GM18502 (cell line): ENCODE data around the gene ARHGAP11A.
"Not testable (repeated sequence)": the region's sequence is repeated elsewhere in the genome, so short reads cannot be mapped to it uniquely, and the experiment has no call there.

Experiments
- ATAC-seq: cut with Tn5 transposase; IDR thresholded peaks from one replicate; pipeline ENCODE4 v1.9.1; 2021; ENCODE audit warnings: mild to moderate bottlenecking; ENCODE audit not compliant: unreplicated experiment, poor library complexity

Gene ARHGAP11A

GRCh38 chr15:32615051-32615870 lies at the start of gene ARHGAP11A:
Gene ARHGAP11A (plus strand): TSS chr15:32615504. CDS start chr15:32616212, 708 bp downstream.
- peak; percentile 70 for ATAC-seq

GRCh38 chr15:32568988-32569387 lies 46.3 kb upstream of the ARHGAP11A start:
- ATAC-seq = not testable (repeated sequence)

GRCh38 chr15:32578482-32578881 lies 36.8 kb upstream of the ARHGAP11A start:
- ATAC-seq = not testable (repeated sequence)

GRCh38 chr15:32585844-32586243 lies 29.5 kb upstream of the ARHGAP11A start:
- not testable (repeated sequence) for ATAC-seq

GRCh38 chr15:32593151-32593550 lies 22.2 kb upstream of the ARHGAP11A start, which contains the start of gene GOLGA8N:
Gene GOLGA8N (plus strand): TSS chr15:32593456.
- not testable (repeated sequence) for ATAC-seq

GRCh38 chr15:32609518-32609917 lies 5.8 kb upstream of the ARHGAP11A start:
- not testable (repeated sequence) for ATAC-seq

GRCh38 chr15:32610719-32611118 lies 4.6 kb upstream of the ARHGAP11A start:
- ATAC-seq = not testable (repeated sequence)

GRCh38 chr15:32614712-32615050 lies 623 bp upstream of the ARHGAP11A start:
- peak; percentile 25 for ATAC-seq

- ATAC-seq = peak; percentile 15
Measured at GRCh38 chr15:32615871-32616426, 645 bp downstream of the ARHGAP11A start.

GRCh38 chr15:32636410-32636809 lies 21.1 kb downstream of the ARHGAP11A start:
- ATAC-seq = no peak

- ATAC-seq = peak; percentile 57
Measured at GRCh38 chr15:32636908-32637567, 21.7 kb downstream of the ARHGAP11A start.

- ATAC-seq = no peak
Measured at GRCh38 chr15:32637704-32638103, 22.4 kb downstream of the ARHGAP11A start.

- no peak for ATAC-seq
Measured at GRCh38 chr15:32641517-32642059, 26.3 kb downstream of the ARHGAP11A start, which contains the start of gene SCG5. Gene SCG5 (plus strand): TSS chr15:32641710. CDS start chr15:32643593, 1,883 bp downstream.

- ATAC-seq = no peak
Measured at GRCh38 chr15:32642667-32643435, 27.5 kb downstream of the ARHGAP11A start.

- no peak for ATAC-seq
Measured at GRCh38 chr15:32643907-32644445, 28.7 kb downstream of the ARHGAP11A start.

- no peak for ATAC-seq
Measured at GRCh38 chr15:32646291-32646690, 31.0 kb downstream of the ARHGAP11A start.

- no peak for ATAC-seq
Measured at GRCh38 chr15:32649342-32649741, 34.0 kb downstream of the ARHGAP11A start.

- peak; percentile 71 for ATAC-seq
Measured at GRCh38 chr15:32651229-32651837, 36.0 kb downstream of the ARHGAP11A start.

- no peak for ATAC-seq
Measured at GRCh38 chr15:32652178-32652577, 36.9 kb downstream of the ARHGAP11A start.
